ENCODE data around the gene HNRNPA2B1.
A peak's percentile ranks its signal among the peaks of the same experiment; 100 is the strongest.

The HNRNPA2B1 gene

GRCh38 chr7:26203016-26203415, 2.5 kb upstream of the HNRNPA2B1 start:
- Mint-ChIP-seq H3K27me3 (no peaks in the 10 kb centered on the region), H3K4me1 (peaks cover 69% of the 10 kb centered on the region), H3K36me3 (ENCODE audit: insufficient read depth) (peaks cover 67% of the 10 kb centered on the region), H3K27ac (ENCODE audit: low read depth) (peak overlapping the region; percentile 79), H3K9me3 (no peaks in the 10 kb centered on the region), H3K4me3 (peak overlapping the region; percentile 100)
- DNase-seq (ENCODE audit: low spot score in 2 of 2) (no peak), ATAC-seq (replicated peaks; ENCODE audit: extremely low read depth, poor library complexity, severe bottlenecking) (no peak)

GRCh38 chr7:26202019-26202990, 1.8 kb upstream of the HNRNPA2B1 start:
- H3K36me3 Mint-ChIP-seq (ENCODE audit: insufficient read depth), result peaks cover 68% of the 10 kb centered on the region
- DNase-seq (ENCODE audit: low spot score in 2 of 2), result no peak
- H3K9me3 Mint-ChIP-seq, result no peaks in the 10 kb centered on the region
- ATAC-seq (replicated peaks; ENCODE audit: extremely low read depth, poor library complexity, severe bottlenecking), result no peak
- peaks cover 71% of the 10 kb centered on the region for H3K4me1 Mint-ChIP-seq
- H3K4me3 Mint-ChIP-seq, result peak overlapping the region; percentile 100
- H3K27ac Mint-ChIP-seq (ENCODE audit: low read depth), result peak overlapping the region; percentile 100
- no peaks in the 10 kb centered on the region for H3K27me3 Mint-ChIP-seq

- no peaks in the 10 kb centered on the region for H3K27me3 Mint-ChIP-seq
- H3K4me1 Mint-ChIP-seq, result peaks cover 74% of the 10 kb centered on the region
- H3K9me3 Mint-ChIP-seq, result no peaks in the 10 kb centered on the region
- H3K36me3 Mint-ChIP-seq (ENCODE audit: insufficient read depth), result peaks cover 69% of the 10 kb centered on the region
- H3K4me3 Mint-ChIP-seq, result peak within 1 kb of the TSS; percentile 100
- DNase-seq (ENCODE audit: low spot score in 2 of 2) (peak; percentile 89 to 90), ATAC-seq (replicated peaks; ENCODE audit: extremely low read depth, poor library complexity, severe bottlenecking) (peak; percentile 55)
- H3K27ac Mint-ChIP-seq (ENCODE audit: low read depth), result peak within 1 kb of the TSS; percentile 100
These were observed 887 bp upstream of the HNRNPA2B1 start, which contains the start of gene CBX3 for GRCh38 chr7:26201247-26202018. TSS of gene CBX3 (plus strand) at chr7:26201745. CDS start at chr7:26202999, 1,254 bp downstream.

- Mint-ChIP-seq H3K36me3 (ENCODE audit: insufficient read depth) (peaks cover 71% of the 10 kb centered on the region), H3K27ac (ENCODE audit: low read depth) (peak overlapping the region; percentile 100), H3K4me1 (peaks cover 74% of the 10 kb centered on the region), H3K27me3 (no peaks in the 10 kb centered on the region), H3K9me3 (no peaks in the 10 kb centered on the region), H3K4me3 (peak overlapping the region; percentile 100)
- peak; percentile 36 for ATAC-seq (replicated peaks; ENCODE audit: extremely low read depth, poor library complexity, severe bottlenecking)
- peak; percentile 73 to 77 for DNase-seq (ENCODE audit: low spot score in 2 of 2)
These were observed 505 bp downstream of the HNRNPA2B1 start for GRCh38 chr7:26200038-26200443.

GRCh38 chr7:26199301-26200037, 1.1 kb downstream of the HNRNPA2B1 start:
- Mint-ChIP-seq H3K4me3 (peak overlapping the region; percentile 100), H3K36me3 (ENCODE audit: insufficient read depth) (peaks cover 77% of the 10 kb centered on the region), H3K27ac (ENCODE audit: low read depth) (peak overlapping the region; percentile 100), H3K9me3 (no peaks in the 10 kb centered on the region), H3K27me3 (no peaks in the 10 kb centered on the region), H3K4me1 (peaks cover 72% of the 10 kb centered on the region)
- no peak for ATAC-seq (replicated peaks; ENCODE audit: extremely low read depth, poor library complexity, severe bottlenecking)
- peak in 1 of 2 donors; percentile 60 for DNase-seq (ENCODE audit: low spot score in 2 of 2)

- H3K36me3 Mint-ChIP-seq (ENCODE audit: insufficient read depth), result peaks cover 84% of the 10 kb centered on the region
- H3K4me1 Mint-ChIP-seq, result peaks cover 72% of the 10 kb centered on the region
- ATAC-seq (replicated peaks; ENCODE audit: extremely low read depth, poor library complexity, severe bottlenecking), result no peak
- no peaks in the 10 kb centered on the region for H3K9me3 Mint-ChIP-seq
- H3K4me3 Mint-ChIP-seq, result peak overlapping the region; percentile 100
- no peak for DNase-seq (ENCODE audit: low spot score in 2 of 2)
- peak overlapping the region; percentile 100 for H3K27ac Mint-ChIP-seq (ENCODE audit: low read depth)
- H3K27me3 Mint-ChIP-seq, result no peaks in the 10 kb centered on the region
These were observed 1.8 kb downstream of the HNRNPA2B1 start for GRCh38 chr7:26198781-26199169.

- Mint-ChIP-seq H3K4me3 (peak overlapping the region; percentile 100), H3K27ac (ENCODE audit: low read depth) (peak overlapping the region; percentile 100), H3K27me3 (no peaks in the 10 kb centered on the region), H3K4me1 (peaks cover 72% of the 10 kb centered on the region), H3K36me3 (ENCODE audit: insufficient read depth) (peaks cover 87% of the 10 kb centered on the region), H3K9me3 (no peaks in the 10 kb centered on the region)
- DNase-seq (ENCODE audit: low spot score in 2 of 2), result no peak
- ATAC-seq (replicated peaks; ENCODE audit: extremely low read depth, poor library complexity, severe bottlenecking), result no peak
These were observed 2.3 kb downstream of the HNRNPA2B1 start for GRCh38 chr7:26198133-26198780.

- H3K9me3 Mint-ChIP-seq, result no peaks in the 10 kb centered on the region
- peaks cover 72% of the 10 kb centered on the region for H3K4me1 Mint-ChIP-seq
- no peak for ATAC-seq (replicated peaks; ENCODE audit: extremely low read depth, poor library complexity, severe bottlenecking)
- no peak for DNase-seq (ENCODE audit: low spot score in 2 of 2)
- H3K36me3 Mint-ChIP-seq (ENCODE audit: insufficient read depth), result peaks cover 91% of the 10 kb centered on the region
- H3K4me3 Mint-ChIP-seq, result peak overlapping the region; percentile 100
- H3K27me3 Mint-ChIP-seq, result no peaks in the 10 kb centered on the region
- H3K27ac Mint-ChIP-seq (ENCODE audit: low read depth), result peak overlapping the region; percentile 100
These were observed 3.1 kb downstream of the HNRNPA2B1 start for GRCh38 chr7:26197153-26198115.

GRCh38 chr7:26195867-26196657, 4.5 kb downstream of the HNRNPA2B1 start:
- H3K27me3 Mint-ChIP-seq, result no peaks in the 10 kb centered on the region
- peaks cover 80% of the 10 kb centered on the region for H3K4me1 Mint-ChIP-seq

GRCh38 chr7:26195182-26195581, 5.4 kb downstream of the HNRNPA2B1 start:
- Mint-ChIP-seq H3K27ac (ENCODE audit: low read depth) (peak overlapping the region; percentile 92), H3K9me3 (no peaks in the 10 kb centered on the region), H3K4me1 (peaks cover 83% of the 10 kb centered on the region), H3K27me3 (no peaks in the 10 kb centered on the region), H3K4me3 (peak overlapping the region; percentile 100), H3K36me3 (ENCODE audit: insufficient read depth) (peaks cover 98% of the 10 kb centered on the region)
- ATAC-seq (replicated peaks; ENCODE audit: extremely low read depth, poor library complexity, severe bottlenecking) (no peak), DNase-seq (ENCODE audit: low spot score in 2 of 2) (no peak)

More at GRCh38 chr7:26195867-26196657, 4.5 kb downstream of the HNRNPA2B1 start:
- ATAC-seq (replicated peaks; ENCODE audit: extremely low read depth, poor library complexity, severe bottlenecking) (no peak), DNase-seq (ENCODE audit: low spot score in 2 of 2) (no peak)
- Mint-ChIP-seq H3K36me3 (ENCODE audit: insufficient read depth) (peaks cover 98% of the 10 kb centered on the region), H3K9me3 (no peaks in the 10 kb centered on the region), H3K4me3 (peak overlapping the region; percentile 100), H3K27ac (ENCODE audit: low read depth) (peak overlapping the region; percentile 92)
